NCI-H69 (cell line): Measurements from ENCODE around the gene MINDY1.

Experiments
- DNase-seq: peaks from one replicate; lab custom pipeline; 2025; lab: John Stamatoyannopoulos, UW

Gene MINDY1

DNA sequence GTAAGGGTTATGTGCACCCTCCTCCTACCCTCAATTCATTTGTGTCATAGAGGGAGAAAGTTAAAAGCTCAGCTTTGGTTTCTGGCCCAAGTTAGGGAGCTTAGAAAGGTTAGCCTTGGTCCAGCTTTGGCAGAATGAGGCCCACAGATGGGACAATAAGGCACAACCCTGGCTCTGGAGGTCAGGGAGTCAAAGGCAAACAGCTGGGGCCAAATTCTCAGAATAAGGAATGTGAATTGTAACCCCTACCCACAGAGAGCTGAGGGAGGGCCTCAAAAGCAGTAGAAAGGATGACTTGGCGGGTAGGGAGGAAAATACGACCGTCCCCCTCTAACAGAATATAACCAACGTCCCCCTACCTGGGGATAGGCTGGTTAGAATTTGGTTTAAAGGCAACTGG lies 41.1 kb downstream of the MINDY1 start:
- no peak for DNase-seq

DNA sequence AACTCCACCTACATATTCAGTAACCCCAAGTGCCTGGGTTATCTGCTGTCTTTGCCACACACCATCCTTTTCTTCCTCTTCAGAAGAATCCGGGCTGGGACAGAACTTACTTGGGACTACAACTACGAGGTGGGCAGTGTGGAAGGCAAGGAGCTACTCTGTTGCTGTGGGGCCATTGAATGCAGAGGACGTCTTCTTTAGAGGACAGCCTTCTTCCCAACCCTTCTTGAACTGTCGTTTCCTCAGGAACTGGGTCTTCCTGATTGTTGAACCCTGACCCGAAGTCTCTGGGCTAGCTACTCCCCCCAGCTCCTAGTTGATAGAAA lies 42.6 kb downstream of the MINDY1 start:
- DNase-seq = no peak

DNA sequence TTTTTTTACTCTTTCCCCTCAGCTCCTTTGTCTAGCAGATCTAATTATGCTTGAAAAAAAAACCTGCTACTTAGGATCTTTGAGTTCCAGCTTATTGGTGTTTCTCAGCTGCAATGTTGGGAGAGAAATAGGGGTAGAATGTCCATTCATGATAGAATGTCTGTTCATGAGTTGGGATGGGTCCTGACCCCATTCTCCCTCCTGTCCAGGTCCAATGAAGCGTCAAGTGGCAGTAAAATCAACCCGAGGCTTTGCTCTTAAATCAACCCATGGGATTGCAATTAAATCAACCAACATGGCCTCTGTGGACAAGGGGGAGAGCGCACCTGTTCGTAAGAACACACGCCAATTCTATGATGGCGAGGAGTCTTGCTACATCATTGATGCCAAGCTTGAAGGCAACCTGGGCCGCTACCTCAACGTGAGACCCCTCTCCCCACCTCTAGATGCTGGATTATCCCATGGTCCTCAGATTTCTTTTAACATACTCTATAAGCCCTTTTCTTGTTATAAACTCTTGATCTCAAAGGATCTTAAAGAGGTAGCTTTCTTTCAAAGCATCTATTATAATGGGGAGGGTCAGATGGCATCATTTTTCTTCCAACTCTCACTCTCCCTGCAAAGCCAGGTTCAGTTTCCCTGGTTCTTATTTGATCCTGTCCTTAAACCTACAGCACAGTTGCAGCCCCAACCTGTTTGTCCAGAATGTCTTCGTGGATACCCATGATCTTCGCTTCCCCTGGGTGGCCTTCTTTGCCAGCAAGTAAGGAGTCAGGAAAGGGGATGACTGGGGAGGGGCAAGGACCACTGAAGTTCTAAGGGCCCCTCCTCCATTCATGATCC lies 43.2 kb downstream of the MINDY1 start:
- no peak for DNase-seq

DNA sequence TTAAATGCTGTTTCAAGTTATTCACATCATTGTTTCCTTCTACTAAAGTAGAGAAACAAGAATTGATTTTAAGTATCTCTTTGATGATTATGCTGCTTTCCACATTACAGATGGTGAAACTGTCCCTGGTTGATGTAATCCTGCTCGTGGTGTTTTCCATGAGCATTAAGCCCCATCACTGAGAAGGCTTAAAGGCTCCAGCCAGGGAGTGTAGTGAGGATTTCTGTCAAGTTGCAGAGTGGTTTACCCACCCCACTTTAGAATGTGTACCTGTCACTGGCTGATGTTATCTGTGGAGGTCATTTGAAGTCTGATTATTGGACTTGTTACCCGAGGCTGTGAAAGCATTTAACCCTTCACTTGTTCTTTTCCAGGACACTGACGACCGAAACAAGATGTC lies 44.9 kb downstream of the MINDY1 start:
- no peak for DNase-seq

DNA sequence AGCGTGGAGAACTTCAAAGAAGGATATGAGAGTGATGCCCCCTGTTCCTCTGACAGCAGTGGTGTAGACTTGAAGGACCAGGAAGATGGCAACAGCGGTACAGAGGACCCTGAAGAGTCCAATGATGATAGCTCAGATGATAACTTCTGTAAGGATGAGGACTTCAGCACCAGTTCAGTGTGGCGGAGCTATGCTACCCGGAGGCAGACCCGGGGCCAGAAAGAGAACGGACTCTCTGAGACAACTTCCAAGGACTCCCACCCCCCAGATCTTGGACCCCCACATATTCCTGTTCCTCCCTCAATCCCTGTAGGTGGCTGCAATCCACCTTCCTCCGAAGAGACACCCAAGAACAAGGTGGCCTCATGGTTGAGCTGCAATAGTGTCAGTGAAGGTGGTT lies 46.1 kb downstream of the MINDY1 start:
- no peak for DNase-seq

DNA sequence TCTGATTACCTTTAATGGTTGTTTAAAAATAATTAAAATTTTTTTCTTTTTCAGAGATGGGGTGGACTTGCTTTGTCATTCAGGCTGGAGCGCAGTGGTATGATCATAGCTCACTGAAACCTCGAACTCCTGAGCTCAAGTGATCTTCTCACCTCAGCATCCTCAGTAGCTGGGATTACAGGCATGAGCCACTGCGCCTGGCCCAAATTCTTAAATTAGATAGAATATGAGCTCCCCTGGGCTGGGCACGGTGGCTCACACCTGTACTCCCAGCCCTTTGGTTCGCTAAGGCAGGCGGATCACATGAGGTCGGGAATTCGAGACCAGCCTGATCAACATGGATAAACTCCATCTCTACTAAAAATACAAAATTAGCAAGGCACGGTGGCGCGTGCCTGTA lies 49.0 kb downstream of the MINDY1 start:
- DNase-seq = no peak

DNA sequence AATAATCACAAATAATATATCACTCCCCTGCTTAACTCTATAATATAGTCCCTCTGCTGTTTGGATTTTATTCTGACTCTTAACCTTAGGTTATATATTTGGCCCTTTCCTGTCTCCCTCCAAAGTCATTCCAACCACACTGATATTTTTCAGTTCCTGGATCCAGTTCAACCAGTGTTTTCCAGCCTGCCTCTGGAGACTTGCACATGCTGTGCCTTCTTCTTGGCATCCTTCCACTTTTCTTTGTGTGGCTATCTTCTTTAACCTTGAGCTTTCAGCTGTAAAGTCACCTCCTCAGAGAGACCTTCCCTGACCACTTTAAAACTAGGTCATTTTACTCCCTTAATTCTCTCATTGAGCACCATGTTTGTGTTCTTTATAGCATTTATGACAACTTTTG lies 51.4 kb downstream of the MINDY1 start:
- no peak for DNase-seq

DNA sequence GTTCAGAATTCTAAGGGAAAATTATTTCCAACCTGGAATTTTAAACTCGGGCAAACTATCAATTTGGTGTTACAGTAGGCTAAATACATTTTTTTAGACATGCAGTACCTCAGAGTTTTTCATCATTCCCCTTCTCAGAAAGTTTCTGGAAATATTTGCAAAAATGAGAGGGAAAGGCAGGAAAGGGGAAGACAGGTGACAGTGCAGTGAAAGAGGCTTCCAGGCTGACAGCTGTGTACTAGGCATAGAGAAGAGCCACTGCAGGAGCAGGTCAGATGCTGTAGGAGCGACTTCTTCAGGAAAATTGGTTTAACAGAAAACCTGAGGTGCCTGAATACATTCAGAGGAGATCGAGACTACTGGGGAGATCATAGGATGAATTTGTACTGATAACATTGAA lies 52.0 kb downstream of the MINDY1 start:
- no peak for DNase-seq
